Tibial nerve (tissue), 4 donors: ENCODE results near the gene RBBP8.

ENCODE experiments used
- EP300 ChIP-seq, 2 donors: sonication (generic); formaldehyde crosslinking; IDR thresholded peaks; one replicate each; pipeline ENCODE4 v1.6.1; 2017; ENCODE audit warnings: antibody characterized with exemption in 2 of 2, mild to moderate bottlenecking in 1 of 2
- POLR2A ChIP-seq, 2 donors: fragments of 450-650 bp; IDR thresholded peaks; one replicate each; pipeline ENCODE4 v1.6.1; 2017; ENCODE audit warnings: antibody characterized with exemption in 2 of 2, mild to moderate bottlenecking in 2 of 2, moderate library complexity in 2 of 2
- TF ChIP-seq, protein P1 (sequence below), 5 experiments: fragments of 200-600 bp in 3 of 5; fragments of 450-650 bp in 2 of 5; sonication (generic) in 3 of 5; IDR thresholded peaks; one replicate each; pipeline ENCODE4 v1.5.1; 2016 to 2019; ENCODE audit warnings: antibody characterized with exemption in 5 of 5, mild to moderate bottlenecking in 3 of 5, moderate library complexity in 2 of 5

GRCh38 chr18:23058746-23059415 lies 125.8 kb downstream of the RBBP8 start:
- TF ChIP-seq, protein P1, sequence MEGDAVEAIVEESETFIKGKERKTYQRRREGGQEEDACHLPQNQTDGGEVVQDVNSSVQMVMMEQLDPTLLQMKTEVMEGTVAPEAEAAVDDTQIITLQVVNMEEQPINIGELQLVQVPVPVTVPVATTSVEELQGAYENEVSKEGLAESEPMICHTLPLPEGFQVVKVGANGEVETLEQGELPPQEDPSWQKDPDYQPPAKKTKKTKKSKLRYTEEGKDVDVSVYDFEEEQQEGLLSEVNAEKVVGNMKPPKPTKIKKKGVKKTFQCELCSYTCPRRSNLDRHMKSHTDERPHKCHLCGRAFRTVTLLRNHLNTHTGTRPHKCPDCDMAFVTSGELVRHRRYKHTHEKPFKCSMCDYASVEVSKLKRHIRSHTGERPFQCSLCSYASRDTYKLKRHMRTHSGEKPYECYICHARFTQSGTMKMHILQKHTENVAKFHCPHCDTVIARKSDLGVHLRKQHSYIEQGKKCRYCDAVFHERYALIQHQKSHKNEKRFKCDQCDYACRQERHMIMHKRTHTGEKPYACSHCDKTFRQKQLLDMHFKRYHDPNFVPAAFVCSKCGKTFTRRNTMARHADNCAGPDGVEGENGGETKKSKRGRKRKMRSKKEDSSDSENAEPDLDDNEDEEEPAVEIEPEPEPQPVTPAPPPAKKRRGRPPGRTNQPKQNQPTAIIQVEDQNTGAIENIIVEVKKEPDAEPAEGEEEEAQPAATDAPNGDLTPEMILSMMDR (IDR thresholded peaks at IDR 0.05), result no peak
- TF ChIP-seq POLR2A (IDR thresholded peaks at IDR 0.05) (no peak), EP300 (IDR thresholded peaks at IDR 0.05) (no peak)
